Measurements from ENCODE around the gene NINJ1.

NINJ1 gene

GRCh38 chr9:93159601-93160471, 25.8 kb upstream of the NINJ1 start:
- DNase-seq = peak; percentile 64

- peak; percentile 54 for DNase-seq
These were observed 22.5 kb upstream of the NINJ1 start for GRCh38 chr9:93156475-93157008.

GRCh38 chr9:93155716-93156474, 21.8 kb upstream of the NINJ1 start:
- no peak for DNase-seq

DNA sequence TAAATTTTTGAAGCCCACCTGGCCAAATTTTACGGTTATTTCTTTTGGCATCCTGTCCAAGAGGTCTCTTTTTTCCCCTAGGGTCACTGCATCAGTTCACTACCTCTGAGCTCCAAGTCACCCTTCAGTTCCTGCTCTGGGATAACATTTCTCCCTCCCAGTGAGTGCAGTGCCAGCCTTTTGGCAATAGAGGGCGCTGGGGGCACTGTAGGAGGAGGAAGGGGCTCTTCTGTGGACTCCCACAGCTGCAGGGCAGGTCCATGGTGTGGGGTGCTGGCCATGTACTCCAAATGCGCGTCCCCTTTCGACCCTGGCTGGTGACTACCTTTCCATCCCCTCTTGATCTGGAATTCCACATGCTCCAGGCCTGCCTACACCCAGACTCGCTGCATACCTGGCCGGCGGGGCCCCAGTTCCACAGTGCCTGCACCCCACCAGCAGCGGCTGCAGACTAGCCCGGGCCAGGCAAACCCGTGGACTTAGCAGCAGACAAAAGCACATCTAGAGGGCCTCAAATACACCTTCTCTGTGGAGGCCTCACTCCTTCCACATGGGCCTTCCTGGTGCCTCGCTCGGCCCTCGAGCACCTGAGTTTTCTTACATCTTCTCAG, 20.3 kb upstream of the NINJ1 start:
- DNase-seq = no peak

DNA sequence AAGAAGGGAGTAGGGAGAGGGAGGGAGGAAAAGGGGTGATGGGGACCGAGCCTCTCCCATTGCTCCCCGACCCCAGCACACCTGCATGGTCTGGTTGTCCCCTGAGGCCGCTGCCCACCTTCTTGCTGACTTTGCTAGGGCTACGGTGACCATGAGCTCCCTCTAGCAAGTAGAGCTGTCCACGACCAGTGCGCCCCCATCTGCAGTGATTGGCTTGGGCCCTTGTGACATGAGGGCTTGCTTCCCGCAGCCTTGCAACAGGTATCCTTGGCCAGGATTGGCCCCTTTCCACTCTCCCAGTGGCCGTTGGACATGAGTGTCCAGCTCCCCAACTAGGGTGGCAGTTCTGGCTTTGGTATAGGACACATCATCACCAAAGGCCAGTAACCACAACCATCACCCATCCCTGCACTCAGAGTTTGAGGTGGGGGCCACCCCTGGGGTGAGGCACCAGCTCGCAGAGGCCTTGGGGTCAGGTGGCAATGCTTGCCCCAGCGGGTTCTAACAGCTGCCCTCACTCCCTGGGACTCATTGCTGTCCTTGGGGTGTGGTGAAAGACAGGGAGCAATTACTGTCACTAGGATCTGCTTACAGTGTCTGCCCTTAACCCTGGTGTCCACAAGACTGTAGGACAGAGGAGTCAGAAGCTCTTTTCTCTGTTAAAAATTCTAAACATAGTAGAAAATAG, 17.2 kb upstream of the NINJ1 start:
- no peak for DNase-seq

DNA sequence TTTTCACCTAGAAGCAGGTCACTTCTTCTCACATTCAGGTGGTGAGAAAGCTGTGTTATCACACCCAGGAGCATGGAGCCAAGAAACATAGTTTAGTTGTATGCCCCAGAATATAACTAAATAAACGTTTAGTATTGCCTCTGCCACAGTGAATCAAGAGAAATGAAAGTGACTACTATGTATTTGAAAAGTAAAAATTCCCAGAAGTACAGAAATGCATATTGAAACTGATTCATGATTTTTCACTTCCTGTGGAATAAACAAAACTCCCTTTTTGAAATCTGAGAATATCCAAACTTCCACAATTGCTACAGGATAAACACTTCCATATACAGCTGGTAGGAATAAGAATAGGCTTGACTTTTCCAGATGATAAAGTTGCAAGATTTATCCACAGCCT, 15.3 kb upstream of the NINJ1 start:
- no peak for DNase-seq

DNA sequence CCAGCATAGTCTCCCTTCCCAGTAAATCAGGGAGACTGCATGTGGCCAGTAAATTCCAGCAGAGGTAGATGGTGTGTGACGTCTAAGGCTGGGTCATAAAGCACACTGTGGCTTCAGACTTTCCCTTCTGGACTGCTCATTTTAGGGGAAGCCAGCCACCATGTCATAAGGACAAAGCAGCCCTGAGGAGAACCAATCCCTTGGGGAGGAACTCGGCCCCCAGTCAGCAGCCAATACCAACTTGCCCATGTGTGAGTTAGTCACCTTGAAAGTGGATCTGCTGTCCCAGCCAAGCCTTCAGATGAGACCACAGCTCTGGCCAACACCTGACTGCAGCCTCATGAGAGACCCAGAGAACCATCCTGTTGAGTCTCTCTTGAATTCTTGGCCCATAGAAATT, 14.7 kb upstream of the NINJ1 start:
- DNase-seq = no peak

DNA sequence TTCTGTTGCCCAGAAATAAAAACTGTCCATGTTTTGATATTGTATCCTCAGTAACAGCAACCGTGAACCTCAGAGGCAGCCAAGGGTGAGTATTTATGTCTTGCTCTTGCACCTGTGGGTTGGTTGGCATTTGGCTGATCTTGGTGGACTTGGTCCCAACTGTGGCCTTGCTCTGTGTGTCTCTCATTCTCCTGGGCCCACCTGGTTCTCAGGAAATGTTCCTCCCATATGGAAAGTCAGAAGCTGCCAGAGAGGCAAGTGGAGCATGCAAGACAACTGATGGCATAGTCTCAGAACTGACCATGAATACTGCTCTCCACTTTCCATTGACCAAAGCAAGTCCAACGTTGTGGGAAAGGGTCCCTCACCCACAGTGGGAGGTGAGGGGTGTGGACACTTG, 13.6 kb upstream of the NINJ1 start:
- no peak for DNase-seq

DNA sequence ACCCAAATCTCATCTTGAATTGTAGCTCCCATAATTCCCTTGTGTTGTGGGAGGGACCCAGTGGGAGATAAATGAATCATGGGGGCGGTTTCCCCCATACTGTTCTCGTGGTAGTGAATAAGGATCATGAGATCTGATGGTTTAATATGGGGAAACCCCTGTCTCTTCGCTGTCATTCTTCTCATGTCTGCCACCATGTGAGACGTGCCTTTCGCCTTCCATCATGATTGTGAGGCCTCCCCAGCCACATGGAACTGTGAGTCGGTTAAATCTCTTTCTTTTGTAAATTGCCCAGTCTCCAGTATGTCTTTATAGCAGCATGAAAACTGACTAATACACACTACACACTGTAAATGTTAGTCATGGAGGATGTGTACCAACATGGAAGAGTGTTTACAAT, 12.6 kb upstream of the NINJ1 start:
- DNase-seq = peak; percentile 40

- DNase-seq = peak; percentile 16
These were observed 9.9 kb upstream of the NINJ1 start for GRCh38 chr9:93143830-93144530.

DNA sequence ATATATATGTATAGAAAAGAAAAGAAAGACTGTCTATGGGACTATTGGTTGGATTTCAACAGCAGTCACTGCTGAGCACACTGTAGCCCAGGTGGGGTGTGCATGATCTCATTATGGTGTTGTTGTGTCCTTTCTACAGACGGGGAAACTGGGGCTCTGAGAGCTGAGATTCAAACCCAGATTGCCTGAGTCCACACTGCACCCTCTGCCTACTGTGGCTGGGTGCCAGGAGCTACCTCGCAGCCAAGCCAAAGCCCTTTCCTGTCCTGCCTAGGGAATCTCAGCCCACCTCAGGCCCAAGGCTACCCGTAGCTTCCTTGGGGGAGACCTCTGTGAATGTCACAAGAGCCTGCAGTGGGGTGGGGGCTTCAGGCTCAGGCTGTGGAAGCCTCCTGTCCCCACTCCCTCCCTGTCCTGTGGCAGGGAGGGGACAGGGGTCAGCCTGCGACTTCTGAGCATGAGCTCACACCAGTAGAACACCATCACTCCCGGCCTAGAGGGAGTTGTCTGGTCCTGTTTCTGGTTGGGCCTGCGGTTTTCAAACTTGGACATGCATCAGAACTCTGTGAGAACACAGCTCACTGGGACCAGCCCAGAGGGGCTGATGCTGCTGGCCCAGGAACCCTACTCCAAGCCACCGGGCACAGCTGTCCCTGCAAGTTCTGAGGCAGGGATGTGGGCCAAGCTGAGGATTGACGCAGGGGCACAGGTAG, 7.9 kb upstream of the NINJ1 start:
- DNase-seq = no peak

DNA sequence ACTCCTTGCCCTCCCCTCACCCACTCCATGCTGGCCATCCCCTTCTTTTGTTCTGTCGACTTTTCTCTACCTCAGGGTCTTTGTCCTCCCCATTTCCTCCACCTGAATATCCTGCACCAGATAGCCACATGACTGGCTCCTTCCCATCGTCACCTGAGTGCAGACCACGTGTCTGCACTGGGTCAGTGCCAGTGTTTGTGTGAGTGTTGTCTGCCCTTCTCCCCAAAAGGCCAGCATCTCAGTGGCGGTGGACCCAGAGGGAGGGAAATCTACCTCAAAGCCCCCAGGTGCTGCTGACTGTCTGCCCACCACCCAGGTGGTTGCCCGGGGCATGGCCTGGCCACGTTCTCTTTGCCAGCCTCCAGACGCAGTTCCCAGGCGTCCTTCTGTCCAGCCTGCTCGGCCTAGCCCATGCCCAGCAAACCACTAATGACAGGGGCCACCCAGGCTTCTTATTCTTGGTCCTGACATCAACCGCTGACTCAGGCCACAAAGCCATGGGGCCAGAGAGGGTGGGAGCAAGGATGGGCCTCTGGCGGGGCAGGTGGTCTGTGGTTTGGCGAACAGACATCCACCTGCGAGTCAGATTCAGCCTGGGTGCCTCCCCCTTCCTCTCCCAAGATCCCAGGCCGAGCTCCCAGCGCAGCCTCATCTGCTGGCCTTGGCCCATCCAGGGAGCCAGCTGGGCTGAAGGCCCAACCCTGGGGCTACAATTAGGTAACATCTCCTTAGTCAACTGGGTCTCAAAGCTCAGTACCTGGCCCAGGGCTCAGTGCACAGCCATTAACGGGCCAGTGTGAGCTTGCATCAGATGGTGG, 5.5 kb upstream of the NINJ1 start:
- DNase-seq = no peak

DNA sequence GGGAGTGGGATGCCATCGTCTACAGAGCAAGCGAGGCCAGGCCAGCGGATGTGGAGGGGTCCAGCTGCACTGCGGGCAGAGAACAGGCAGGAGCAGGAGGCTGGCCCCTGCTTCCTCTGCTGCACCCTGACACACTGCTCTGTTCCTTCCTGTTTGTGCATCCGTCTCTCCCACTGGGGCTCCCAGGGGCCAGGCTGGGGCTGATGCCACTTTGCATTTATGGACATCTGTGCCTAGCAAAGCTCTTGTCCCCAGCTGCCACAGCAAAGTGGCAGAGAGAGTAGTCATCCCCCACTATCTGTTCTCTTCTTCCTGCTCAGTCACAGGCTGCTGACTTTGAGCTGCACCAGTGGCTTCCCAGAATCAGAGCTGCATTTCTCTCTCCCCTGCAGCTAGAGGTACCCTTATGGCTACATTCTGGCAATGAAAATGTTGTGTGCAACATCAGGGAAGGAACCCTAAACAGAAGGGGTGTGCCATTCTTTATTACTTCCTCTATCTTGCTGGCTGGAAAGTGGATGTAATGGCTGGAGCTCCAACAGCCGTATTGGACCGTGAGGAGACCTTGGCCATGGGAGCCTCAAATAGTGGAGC, 4.2 kb upstream of the NINJ1 start:
- no peak for DNase-seq

DNA sequence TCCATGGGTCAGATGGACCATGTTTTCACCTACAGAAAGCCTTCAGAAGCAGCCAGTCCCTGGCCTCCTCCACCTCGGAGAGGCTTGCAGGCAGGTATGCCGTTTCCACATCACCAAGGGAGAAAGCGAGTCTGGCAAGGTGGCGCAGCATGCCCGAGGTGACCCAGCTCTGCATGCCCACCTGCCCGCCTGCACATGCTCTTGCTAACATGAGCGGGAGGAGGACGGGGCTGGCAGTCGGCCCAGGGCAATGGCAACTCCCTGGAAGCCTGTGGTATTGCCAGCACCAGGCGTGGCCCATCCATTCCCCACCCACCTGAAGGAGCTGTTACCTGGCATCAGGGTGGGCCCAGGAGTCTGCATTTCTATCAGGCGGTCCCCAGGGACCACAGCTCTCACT, 3.3 kb upstream of the NINJ1 start:
- no peak for DNase-seq

DNA sequence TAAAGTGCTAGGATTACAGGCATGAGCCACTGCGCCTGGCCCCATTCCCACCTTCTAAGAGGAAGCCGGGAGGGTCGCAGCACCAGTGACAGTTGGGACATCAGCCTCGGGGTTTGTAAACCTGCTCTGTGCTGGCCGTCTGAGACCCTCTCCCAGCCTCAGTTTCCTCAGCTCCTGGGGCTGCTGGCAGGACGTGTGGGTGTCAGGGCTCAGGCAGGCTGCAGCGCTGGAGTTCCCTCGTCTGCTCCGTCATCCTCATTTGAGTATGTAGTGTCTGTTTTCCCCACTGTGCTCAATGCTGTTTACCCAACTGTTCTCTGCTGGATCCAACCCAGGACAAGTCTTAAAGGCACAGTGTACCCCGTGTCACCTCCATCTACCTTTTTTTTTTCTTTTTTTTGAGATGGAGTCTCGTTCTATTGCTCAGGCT, 2.0 kb upstream of the NINJ1 start:
- no peak for DNase-seq

- DNase-seq = no peak
These were observed 841 bp upstream of the NINJ1 start for GRCh38 chr9:93134740-93135444.

- DNase-seq = no peak
These were observed 403 bp downstream of the NINJ1 start for GRCh38 chr9:93133681-93134014.

- DNase-seq = peak; percentile 51
These were observed 938 bp downstream of the NINJ1 start for GRCh38 chr9:93132946-93133680.

Measured in stimulated activated naive CD4-positive, alpha-beta T cell treated with Interleukin-2 at 50 U/mL for 16 hours (primary cell).